ENCODE results near the gene STIMATE.

DNA sequence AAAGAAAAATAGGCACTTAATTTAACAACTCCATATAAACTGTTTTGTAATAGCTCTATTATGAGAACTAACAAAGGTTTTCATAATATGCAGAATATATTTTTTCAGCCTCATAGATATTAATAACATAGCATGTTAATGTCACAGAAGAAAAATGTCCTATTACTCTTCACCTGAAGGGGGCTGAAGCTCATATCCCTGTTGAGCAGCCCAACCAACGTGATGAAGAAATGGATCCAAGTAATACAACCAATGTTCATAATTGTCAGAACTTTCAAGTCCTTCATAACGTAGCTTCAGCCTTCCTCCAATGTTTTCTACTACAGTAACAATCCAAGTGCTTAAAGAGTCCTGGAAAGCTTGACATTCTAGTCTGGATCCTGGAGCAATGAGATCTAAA lies 34.5 kb upstream of the STIMATE start:
- TF ChIP-seq, protein P1, sequence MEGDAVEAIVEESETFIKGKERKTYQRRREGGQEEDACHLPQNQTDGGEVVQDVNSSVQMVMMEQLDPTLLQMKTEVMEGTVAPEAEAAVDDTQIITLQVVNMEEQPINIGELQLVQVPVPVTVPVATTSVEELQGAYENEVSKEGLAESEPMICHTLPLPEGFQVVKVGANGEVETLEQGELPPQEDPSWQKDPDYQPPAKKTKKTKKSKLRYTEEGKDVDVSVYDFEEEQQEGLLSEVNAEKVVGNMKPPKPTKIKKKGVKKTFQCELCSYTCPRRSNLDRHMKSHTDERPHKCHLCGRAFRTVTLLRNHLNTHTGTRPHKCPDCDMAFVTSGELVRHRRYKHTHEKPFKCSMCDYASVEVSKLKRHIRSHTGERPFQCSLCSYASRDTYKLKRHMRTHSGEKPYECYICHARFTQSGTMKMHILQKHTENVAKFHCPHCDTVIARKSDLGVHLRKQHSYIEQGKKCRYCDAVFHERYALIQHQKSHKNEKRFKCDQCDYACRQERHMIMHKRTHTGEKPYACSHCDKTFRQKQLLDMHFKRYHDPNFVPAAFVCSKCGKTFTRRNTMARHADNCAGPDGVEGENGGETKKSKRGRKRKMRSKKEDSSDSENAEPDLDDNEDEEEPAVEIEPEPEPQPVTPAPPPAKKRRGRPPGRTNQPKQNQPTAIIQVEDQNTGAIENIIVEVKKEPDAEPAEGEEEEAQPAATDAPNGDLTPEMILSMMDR (IDR thresholded peaks at IDR 0.05): no peak
- no peak for TF ChIP-seq EZH2 (IDR thresholded peaks at IDR 0.05)

Measured in neural progenitor cell (in vitro differentiated cells).